T-helper 2 cell treated with Interferon-gamma antibody and Interleukin-4, amounts not matched to agents 5 μg/mL and 100 μg/mL, for 36 hours (primary cell): Measurements from ENCODE around the gene ERP29.
"Not testable (repeated sequence)": the region's sequence is repeated elsewhere in the genome, so short reads cannot be mapped to it uniquely, and the experiment has no call there.

ENCODE experiments used
- DNase-seq: peaks from one replicate; pipeline ENCODE4 v3.0.0; 2021; ENCODE audit warnings: low spot score
- H3K27ac Mint-ChIP-seq: one replicate; pipeline ENCODE4 v1.8.0; 2021; ENCODE audit warnings: mild to moderate bottlenecking, mixed read lengths
- H3K27me3 Mint-ChIP-seq: one replicate; pipeline ENCODE4 v1.8.0; 2021; ENCODE audit warnings: low read depth, mixed read lengths
- H3K36me3 Mint-ChIP-seq: one replicate; pipeline ENCODE4 v1.8.0; 2021; ENCODE audit warnings: low read depth, mixed read lengths
- H3K4me1 Mint-ChIP-seq: one replicate; pipeline ENCODE4 v1.8.0; 2021; ENCODE audit warnings: low read depth, mixed read lengths
- H3K4me3 Mint-ChIP-seq: one replicate; pipeline ENCODE4 v1.8.0; 2022; ENCODE audit warnings: mild to moderate bottlenecking, moderate library complexity, mixed read lengths
- H3K9me3 Mint-ChIP-seq: one replicate; pipeline ENCODE4 v1.8.0; 2021; ENCODE audit warnings: mixed read lengths

Gene ERP29

DNA sequence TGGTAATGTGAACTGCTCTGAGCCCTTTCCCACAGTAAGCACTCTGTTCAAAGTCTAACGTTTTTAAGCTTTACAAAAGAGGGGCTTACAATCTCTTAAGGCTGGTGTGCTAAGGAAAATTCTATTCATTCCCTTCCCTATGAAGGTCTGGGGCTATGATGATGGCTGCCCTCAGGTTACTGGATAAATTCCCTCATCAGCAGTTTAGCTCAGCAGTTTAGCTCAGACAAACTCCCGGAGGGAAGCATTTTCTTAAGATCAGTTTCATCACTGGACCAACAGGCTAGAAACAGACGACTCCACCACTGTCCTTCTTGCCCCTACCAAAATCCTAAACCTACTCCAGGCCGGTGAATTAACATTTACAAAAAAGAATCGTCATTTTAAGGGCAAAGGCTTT lies 19.1 kb downstream of the ERP29 start:
- no peak for DNase-seq
- Mint-ChIP-seq H3K9me3 (no peaks in the 10 kb centered on the region), H3K4me3 (no peak overlapping the region), H3K27me3 (no peaks in the 10 kb centered on the region), H3K36me3 (peaks cover 58% of the 10 kb centered on the region), H3K27ac (no peak overlapping the region), H3K4me1 (peaks cover 4% of the 10 kb centered on the region)

DNA sequence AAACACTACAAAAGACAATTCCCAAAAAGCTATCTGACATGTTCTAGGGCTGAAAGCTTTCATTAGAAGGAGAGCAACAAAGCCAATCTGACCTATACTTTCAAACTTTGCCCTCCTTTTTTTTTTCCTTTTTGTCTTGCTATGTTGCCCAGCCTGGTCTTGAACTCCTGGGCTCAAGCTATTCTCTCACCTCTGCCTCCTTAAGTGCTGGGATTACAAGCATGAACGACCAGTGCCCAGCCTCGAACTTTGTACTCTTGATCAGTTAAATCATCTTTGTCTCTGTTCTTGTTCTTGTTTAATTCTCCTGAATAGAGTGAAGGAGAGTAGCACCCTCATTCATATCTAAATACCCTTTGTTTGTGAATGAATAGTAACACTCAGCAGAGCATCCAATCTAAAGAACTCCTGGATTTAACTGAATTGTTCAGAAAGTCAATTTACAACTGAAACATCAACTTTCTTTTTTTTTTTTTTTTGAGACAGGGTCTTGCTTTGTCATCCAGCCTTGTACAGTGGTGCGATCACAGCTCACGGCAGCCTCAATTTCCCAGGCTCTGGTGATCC lies 22.1 kb downstream of the ERP29 start:
- DNase-seq, result no peak
- Mint-ChIP-seq H3K27ac (no peak overlapping the region), H3K4me1 (peaks cover 2% of the 10 kb centered on the region), H3K27me3 (no peaks in the 10 kb centered on the region), H3K4me3 (no peak overlapping the region), H3K36me3 (peaks cover 61% of the 10 kb centered on the region), H3K9me3 (no peaks in the 10 kb centered on the region)

DNA sequence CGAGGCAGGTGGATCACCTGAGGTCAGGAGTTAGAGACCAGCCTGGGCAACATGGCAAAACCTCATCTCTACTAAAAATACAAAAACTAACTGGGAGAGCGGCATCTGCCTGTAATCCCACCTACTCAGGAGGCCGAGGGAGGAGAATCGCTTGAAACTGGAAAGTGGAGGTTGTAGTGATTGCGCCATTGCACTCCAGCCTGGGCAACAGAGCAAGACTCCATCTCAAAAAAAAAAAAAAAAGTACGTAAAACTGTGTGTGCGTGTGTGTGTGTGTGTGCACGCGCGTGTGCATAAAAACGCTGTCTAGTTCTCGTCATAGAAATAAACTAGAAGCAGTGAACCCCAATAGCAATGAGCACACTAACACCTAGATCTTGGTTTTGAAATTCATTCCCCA lies 23.4 kb downstream of the ERP29 start:
- H3K36me3 Mint-ChIP-seq, result peaks cover 52% of the 10 kb centered on the region
- not testable (repeated sequence) for H3K27ac Mint-ChIP-seq

DNA sequence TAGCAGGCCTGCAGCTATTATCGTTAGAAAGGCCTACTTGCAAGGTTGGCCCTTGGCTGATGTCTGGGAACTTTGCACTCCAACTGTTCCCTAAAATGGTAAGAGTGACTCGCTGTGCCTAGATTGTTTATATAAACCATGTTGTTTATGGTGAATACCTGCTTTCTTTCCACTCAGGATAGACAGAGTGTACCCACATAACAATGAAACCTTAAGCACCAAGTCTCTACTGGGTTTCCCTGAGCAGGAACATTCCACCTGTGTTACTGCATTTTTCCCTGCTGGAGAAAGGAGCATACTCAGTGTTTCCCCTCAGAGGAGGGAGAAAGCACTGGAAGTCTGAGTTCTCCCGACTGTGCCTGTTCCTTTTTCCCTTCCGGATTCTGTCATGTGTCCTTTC lies 32.8 kb downstream of the ERP29 start:
- no peak for DNase-seq

More for the DNA sequence above, 23.4 kb downstream of the ERP29 start:
- not testable (repeated sequence) for DNase-seq, H3K4me3 Mint-ChIP-seq, H3K4me1 Mint-ChIP-seq, H3K27me3 Mint-ChIP-seq, H3K9me3 Mint-ChIP-seq

DNA sequence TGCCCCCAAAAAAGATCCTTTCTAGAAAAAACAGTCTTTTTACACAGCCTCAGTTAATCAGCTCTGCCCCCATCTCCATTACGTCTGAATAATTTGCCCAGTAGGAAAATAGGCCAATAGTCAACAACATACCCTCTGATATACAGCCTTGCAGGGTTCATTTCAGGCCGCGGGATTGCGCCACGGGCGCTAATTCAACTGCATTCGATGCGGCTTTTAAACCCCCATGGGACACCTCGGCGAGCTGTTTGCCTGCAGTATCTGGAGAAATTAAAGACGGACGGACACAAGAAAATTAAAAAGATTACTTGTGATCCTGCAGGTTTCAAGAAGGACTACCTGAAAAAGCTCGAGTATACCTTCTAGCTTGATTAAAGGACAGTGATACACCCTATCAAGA lies 36.1 kb downstream of the ERP29 start:
- H3K27ac Mint-ChIP-seq, result no peak overlapping the region
- no peak for DNase-seq
- peaks cover 56% of the 10 kb centered on the region for H3K36me3 Mint-ChIP-seq
- H3K4me3 Mint-ChIP-seq, result no peak overlapping the region
- H3K27me3 Mint-ChIP-seq, result no peaks in the 10 kb centered on the region
- no peaks in the 10 kb centered on the region for H3K9me3 Mint-ChIP-seq
- H3K4me1 Mint-ChIP-seq, result peaks cover 4% of the 10 kb centered on the region

More for the DNA sequence above, 32.8 kb downstream of the ERP29 start:
- Mint-ChIP-seq H3K27ac (no peak overlapping the region), H3K4me3 (no peak overlapping the region), H3K4me1 (no peaks in the 10 kb centered on the region), H3K36me3 (peaks cover 42% of the 10 kb centered on the region), H3K9me3 (no peaks in the 10 kb centered on the region), H3K27me3 (no peaks in the 10 kb centered on the region)

DNA sequence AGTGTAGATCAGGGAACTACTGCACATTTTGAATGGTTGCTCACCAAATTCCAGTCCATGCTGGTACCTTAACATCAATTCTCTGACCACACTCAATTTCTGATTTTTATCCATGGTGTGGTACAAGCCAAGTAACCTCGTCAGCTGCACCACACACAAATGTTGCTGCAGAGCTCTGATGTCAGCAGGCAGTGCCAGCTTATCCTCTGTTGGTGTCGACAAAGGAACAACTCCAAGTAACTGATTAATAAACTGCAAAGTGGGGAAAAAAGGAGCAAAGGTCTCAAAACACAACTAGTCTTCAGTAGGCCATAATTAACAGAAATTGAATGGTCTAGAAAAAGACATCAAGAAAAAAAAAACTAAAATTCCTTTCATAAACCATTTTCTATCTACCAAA lies 47.9 kb downstream of the ERP29 start:
- Mint-ChIP-seq H3K27ac (no peak overlapping the region), H3K27me3 (no peaks in the 10 kb centered on the region), H3K4me3 (no peak overlapping the region), H3K9me3 (no peaks in the 10 kb centered on the region), H3K36me3 (peaks cover 50% of the 10 kb centered on the region), H3K4me1 (no peaks in the 10 kb centered on the region)
- DNase-seq, result no peak

DNA sequence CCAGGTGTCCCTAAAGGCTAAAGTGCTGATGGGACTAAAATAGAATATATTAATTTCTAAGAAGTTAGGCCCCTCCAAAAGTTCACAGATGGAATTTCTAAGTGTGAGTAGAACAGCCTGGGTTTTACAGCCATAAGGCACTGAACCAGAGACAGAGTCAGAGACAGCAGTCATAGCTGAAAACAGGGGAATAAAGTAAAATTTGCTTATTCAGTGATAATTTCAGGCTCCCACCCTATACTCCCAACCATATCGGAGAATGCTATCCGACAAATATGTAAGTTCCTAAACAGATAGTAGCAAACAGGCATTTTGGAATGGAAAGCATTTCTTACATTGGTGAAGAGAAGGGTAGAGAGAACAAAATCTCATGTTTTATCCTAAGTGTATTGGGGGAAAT lies 50.0 kb downstream of the ERP29 start:
- Mint-ChIP-seq H3K36me3 (peaks cover 54% of the 10 kb centered on the region), H3K4me3 (no peak overlapping the region), H3K9me3 (no peaks in the 10 kb centered on the region), H3K27ac (no peak overlapping the region), H3K27me3 (no peaks in the 10 kb centered on the region), H3K4me1 (peaks cover 3% of the 10 kb centered on the region)
- DNase-seq, result no peak

DNA sequence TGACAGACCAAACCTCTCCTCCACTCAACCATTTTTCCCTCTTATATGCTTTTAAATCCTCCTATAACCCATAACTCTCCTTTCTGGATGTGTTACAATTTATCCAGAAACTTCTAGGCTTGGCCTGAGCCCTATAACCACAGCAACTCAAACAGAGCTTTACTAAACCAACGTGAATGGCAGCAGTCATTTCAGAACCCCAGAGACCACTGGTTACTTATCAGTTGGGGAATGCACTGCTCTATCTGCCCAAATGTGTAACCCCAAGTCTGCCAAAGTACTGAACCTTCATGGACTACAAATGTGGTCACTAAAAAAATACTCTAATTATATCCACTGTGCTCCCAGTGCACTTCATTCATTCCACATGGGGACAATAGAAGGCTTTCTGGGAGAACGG lies 53.3 kb downstream of the ERP29 start:
- H3K4me1 Mint-ChIP-seq, result peaks cover 3% of the 10 kb centered on the region
- H3K27ac Mint-ChIP-seq, result no peak overlapping the region
- no peaks in the 10 kb centered on the region for H3K27me3 Mint-ChIP-seq
- peaks cover 47% of the 10 kb centered on the region for H3K36me3 Mint-ChIP-seq
- no peaks in the 10 kb centered on the region for H3K9me3 Mint-ChIP-seq
- H3K4me3 Mint-ChIP-seq, result no peak overlapping the region
- no peak for DNase-seq
